SK-N-MC (cell line): ENCODE results near the gene PCDHGC3.

ENCODE experiments used
- EZH2 ChIP-seq: fragments of 200-600 bp; sonication (generic); IDR thresholded peaks from one replicate; pipeline ENCODE4 v1.6.1; 2017; ENCODE audit warnings: antibody characterized with exemption
- POLR2AphosphoS5 ChIP-seq: IDR thresholded peaks from 2 replicates; pipeline ENCODE4 v1.6.1; 2012; ENCODE audit warnings: mild to moderate bottlenecking, low read depth, low read length, borderline replicate concordance

GRCh38 chr5:141477044-141477575 is 1.3 kb downstream of the PCDHGC3 start:
- TF ChIP-seq EZH2 (no peak), POLR2AphosphoS5 (no peak)
